Measurements from ENCODE around the gene SLC9A8.

GRCh38 chr20:49853640-49854039, 41.0 kb downstream of the SLC9A8 start:
- TF ChIP-seq RAD21 (IDR thresholded peaks at IDR 0.05; ENCODE audit: low read depth): no peak
- TF ChIP-seq, protein P1, sequence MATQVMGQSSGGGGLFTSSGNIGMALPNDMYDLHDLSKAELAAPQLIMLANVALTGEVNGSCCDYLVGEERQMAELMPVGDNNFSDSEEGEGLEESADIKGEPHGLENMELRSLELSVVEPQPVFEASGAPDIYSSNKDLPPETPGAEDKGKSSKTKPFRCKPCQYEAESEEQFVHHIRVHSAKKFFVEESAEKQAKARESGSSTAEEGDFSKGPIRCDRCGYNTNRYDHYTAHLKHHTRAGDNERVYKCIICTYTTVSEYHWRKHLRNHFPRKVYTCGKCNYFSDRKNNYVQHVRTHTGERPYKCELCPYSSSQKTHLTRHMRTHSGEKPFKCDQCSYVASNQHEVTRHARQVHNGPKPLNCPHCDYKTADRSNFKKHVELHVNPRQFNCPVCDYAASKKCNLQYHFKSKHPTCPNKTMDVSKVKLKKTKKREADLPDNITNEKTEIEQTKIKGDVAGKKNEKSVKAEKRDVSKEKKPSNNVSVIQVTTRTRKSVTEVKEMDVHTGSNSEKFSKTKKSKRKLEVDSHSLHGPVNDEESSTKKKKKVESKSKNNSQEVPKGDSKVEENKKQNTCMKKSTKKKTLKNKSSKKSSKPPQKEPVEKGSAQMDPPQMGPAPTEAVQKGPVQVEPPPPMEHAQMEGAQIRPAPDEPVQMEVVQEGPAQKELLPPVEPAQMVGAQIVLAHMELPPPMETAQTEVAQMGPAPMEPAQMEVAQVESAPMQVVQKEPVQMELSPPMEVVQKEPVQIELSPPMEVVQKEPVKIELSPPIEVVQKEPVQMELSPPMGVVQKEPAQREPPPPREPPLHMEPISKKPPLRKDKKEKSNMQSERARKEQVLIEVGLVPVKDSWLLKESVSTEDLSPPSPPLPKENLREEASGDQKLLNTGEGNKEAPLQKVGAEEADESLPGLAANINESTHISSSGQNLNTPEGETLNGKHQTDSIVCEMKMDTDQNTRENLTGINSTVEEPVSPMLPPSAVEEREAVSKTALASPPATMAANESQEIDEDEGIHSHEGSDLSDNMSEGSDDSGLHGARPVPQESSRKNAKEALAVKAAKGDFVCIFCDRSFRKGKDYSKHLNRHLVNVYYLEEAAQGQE (IDR thresholded peaks at IDR 0.05; ENCODE audit: low read depth): no peak
- TF ChIP-seq, protein P2, sequence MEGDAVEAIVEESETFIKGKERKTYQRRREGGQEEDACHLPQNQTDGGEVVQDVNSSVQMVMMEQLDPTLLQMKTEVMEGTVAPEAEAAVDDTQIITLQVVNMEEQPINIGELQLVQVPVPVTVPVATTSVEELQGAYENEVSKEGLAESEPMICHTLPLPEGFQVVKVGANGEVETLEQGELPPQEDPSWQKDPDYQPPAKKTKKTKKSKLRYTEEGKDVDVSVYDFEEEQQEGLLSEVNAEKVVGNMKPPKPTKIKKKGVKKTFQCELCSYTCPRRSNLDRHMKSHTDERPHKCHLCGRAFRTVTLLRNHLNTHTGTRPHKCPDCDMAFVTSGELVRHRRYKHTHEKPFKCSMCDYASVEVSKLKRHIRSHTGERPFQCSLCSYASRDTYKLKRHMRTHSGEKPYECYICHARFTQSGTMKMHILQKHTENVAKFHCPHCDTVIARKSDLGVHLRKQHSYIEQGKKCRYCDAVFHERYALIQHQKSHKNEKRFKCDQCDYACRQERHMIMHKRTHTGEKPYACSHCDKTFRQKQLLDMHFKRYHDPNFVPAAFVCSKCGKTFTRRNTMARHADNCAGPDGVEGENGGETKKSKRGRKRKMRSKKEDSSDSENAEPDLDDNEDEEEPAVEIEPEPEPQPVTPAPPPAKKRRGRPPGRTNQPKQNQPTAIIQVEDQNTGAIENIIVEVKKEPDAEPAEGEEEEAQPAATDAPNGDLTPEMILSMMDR (IDR thresholded peaks at IDR 0.05 in 2 of 3, conservative IDR thresholded peaks at IDR 0.05 in 1 of 3; ENCODE audit: borderline replicate concordance in 1 of 3, insufficient read depth in 1 of 3, low read depth in 2 of 3, low read length in 2 of 3): no peak
- TF ChIP-seq POLR2A (IDR thresholded peaks at IDR 0.05; ENCODE audit: borderline replicate concordance, extremely low read depth, insufficient read depth, insufficient read length): no peak
- TF ChIP-seq SIN3A (IDR thresholded peaks at IDR 0.05; ENCODE audit: low read depth): no peak
- no peak for TF ChIP-seq EGR1 (IDR thresholded peaks at IDR 0.05; ENCODE audit: low read depth)
- no peak for TF ChIP-seq EZH2phosphoT487 (IDR thresholded peaks at IDR 0.05; ENCODE audit: borderline replicate concordance)
